ENCODE data around the gene CEP350.

The CEP350 gene

DNA sequence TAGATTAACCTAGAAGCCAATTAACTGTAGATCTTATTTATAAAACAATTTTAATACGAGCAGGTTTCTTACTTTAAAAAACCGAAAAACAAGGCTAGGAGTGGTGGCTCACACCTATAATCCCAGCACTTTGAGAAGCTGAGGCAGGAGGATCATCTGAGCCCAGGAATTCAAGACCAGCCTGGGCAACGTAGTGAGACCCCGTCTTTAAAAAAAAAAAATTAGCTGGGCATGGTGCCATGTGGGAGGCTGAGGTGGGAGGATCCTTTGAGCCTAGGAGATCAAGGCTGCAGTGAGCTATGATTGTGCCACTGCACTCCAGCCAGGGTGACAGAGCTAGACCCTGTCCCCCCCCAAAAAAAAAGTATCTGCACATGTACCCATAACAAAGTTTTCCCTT, 110.8 kb downstream of the CEP350 start:
- no peak for DNase-seq

DNA sequence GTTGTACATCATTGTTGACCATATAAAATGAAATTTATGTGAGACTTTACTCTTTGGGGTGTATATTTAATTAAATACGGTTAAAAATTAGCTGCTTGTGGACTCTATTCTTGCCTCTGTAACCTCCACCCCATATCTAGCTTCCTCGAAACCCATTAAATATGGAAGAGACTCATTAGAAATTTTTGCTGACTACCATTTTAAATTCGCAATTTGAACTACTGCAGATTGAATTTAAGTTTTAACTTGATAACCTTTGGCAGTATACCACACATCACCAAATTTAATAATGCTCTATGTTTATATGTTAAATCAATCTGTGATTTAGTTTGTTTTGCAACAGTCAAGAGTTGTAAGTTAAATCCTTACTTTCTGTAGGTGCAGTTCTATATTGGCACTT, 111.5 kb downstream of the CEP350 start:
- no peak for DNase-seq

DNA sequence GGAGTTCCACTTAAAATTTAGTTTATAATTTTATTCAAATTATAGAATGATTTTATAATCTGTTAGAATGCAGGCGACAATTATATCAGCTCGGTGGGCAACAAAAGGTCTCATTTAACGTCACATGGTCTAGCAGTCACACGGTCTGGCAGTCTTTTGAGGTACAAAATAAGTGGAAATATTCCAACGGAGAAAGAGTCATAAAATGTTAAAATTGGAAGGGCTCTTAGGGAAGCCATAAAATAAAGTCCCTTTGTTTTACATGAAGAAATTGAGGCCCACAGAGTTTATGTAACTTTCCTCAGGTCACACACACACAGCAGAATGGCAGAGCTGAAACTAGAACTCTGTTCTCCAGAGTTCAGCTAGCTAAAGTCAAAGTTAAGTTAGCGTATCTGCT, 115.7 kb downstream of the CEP350 start:
- no peak for DNase-seq

DNA sequence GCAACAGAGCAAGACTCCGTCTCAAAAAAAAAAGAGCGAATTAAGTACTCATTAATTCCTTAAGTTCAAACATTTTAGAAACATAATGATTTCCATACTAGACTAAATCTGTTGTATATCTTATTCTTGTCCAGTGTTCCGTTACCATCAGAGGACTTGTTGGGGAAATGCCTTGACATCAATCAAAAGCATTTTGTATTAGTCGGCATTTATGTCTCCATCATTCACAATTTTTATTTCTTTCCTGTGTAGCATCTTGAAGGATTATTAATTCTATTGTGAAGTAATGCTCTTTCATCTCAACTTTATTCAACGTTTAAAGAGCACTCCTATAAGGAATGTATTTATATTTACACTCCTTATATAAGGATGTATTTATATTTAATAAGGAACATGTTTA, 117.1 kb downstream of the CEP350 start:
- no peak for DNase-seq

DNA sequence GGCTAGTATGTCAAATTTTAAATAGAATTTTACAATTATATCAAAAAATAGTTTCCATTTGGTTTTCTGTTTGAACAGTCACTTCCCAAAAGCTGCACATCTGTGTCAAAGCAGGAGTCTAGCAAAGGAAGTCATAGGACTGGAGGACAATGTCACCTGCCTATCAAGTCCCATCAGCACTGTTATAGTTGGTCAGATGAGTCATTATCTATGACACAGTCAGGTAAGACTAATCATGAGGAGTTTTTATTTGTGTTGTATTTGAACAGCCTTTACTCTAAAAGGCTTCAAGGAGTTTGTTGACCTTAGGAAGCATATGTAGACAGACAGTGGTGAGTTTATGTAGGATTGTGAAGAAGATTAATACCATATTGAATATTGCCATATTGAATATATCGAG, 125.8 kb downstream of the CEP350 start:
- no peak for DNase-seq

DNA sequence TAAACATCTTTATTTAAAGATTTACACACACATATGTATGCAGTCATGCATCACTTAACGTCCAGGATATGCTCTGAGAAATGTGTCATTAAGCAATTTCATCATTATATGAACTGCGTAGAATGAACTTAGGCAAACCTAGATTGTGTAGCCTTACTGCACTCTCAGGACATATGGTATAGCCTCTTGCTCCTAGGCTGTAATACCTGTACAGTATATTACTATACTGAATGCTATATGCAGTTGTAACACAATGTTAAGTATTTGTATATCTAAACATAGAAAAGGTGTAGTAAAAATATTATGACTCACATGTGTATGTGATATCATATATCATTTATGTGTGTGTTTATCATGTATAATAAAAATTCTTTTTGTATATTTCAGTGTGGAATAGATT, 126.9 kb downstream of the CEP350 start:
- no peak for DNase-seq

DNA sequence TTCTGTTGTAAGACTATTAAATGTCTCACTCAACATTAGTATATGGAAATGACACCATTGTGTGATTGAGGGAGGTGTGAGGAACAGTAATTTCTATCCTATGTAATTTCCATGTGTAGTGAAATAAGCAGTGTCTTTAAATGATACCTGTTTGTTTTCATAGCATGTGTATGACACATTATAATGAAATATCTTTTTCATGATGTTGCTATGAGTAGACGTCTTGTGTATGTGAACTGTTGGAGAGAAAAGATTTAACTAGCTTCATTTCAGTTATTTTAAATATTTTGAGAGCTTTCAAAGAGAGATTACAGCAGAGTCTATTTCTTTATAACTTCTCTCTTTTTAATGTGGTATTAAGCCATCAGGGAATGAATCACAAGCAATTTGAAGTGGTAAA, 128.6 kb downstream of the CEP350 start:
- DNase-seq: no peak

DNA sequence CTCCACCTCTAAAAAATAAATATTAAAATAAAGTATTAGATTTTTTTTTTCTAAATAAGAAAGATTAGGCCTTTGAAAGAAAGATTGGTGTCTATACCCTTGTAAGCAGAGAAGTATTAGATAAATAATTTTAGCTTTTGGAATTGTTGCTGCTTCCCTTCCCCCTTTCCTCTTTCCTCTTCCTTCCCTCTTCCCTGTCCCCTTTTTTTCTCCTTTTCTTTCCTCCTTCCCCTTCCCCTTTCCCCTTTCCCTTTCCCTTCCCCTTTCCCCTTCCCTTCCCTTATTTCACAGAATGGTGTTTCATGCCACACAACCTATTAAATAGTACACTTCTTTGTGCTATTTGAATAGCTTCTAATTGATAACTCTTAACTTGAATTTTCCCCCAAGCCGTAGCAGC, 130.3 kb downstream of the CEP350 start:
- no peak for DNase-seq

DNA sequence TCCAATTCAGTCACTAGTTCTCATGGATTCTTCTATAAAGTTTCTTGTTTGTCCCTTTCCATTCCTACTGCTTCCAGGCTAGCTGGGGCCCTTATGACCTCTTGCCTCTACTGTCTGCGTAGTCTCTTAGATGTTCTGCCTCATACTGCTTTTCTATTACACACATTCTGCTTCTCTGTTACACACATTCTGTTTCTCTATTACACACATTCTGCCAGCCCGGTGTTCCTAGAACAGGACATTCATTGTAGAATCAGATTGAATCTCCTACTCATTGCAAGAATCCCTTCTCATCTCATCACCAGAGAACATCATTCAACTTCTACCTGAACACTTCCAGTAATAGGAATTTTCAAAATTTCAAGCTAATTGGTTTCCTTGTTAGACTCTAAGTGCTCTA, 130.7 kb downstream of the CEP350 start:
- no peak for DNase-seq

DNA sequence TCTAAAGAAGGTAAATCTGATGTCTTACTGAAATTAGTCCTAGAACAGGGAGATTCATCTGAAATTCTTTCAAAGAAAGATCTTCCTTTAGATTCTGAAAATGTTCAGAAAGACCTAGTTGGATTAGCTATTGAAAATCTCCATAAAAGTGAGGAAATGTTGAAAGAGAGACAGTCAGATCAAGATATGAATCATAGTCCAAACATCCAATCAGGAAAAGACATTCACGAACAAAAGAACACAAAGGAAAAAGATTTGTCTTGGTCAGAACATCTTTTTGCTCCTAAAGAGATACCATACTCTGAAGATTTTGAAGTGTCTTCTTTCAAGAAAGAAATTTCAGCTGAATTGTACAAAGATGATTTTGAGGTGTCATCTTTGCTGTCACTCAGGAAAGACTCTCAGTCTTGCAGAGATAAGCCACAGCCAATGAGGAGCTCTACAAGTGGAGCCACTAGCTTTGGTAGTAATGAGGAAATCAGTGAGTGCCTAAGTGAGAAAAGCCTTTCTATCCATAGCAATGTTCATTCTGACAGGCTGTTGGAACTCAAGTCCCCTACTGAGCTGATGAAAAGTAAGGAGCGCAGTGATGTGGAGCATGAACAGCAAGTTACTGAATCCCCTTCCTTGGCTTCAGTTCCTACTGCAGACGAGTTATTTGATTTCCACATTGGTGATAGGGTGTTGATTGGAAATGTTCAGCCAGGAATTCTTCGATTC, 138.5 kb downstream of the CEP350 start:
- no peak for DNase-seq

DNA sequence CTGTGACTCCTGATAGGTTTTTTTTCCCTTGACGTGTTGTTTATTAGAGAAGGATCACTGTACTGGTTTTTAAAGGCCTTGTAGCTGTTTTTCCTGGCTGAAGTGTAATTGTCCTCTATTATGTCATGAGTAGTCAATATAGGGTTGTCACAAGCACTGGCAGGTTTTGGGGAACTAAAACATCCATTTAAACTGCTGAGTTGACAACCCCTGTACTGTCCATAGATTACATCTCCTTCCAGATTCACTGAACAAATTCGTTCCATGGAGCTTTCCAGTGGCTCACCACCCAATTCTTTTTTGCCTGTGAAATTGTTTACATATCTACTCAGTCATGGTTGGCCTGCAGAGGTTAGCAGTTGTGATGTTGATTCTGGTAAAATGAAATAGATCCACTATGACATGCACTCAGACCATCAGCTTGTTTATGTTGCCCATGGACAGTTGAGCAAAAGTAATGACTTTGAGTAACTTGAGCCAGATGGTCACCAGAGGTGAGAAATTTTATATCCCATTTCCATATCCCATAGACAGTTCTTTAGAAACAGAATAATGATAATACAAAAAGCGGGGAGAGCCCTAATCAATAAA, 140.2 kb downstream of the CEP350 start:
- no peak for DNase-seq

DNA sequence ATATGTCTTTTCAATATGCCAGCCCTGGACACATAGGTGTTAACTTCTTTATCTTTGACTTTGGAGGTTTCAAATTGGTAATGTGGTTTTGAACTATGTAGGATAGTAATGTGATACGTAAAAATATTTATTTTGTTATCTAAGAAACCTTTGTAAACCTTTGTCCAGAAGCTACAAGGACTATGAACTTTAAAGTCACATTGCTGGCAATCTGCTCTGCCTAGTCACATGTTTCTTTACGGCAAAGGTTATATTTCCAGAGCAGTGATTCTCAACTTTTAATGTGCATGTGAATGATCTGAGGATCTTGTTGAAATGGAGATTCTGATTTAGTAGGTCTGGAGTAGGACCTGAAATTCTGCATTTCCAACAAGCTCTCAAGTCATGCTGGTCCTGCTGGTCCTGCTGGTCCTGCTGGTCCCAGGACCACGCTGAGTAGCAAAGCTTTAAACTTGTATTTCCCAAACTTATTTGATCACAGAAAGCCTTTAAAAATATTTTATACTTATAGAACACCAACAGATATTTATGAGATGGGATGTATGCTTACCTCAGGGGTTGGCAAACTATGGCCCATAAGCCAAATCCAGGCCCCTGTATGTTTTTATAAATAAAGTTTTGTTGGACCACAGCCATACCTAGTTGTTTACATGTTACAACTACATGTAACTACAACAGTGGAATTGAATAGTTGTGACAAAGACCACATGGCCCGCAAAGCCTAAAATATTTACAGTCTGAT, 142.1 kb downstream of the CEP350 start:
- DNase-seq: no peak

DNA sequence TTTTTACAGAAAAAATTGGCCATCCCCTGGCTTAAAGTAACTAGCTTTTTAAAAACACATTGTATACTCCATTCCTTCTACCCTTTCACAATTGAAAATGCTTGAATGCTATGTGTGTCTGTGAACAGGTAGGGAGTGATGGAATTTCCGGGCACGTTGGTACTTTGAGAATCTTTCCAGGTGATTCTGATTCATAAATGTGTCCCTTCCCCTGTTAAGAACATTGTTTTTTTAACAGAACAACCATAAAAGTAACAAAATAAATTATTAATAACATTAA, 142.7 kb downstream of the CEP350 start:
- DNase-seq: no peak

DNA sequence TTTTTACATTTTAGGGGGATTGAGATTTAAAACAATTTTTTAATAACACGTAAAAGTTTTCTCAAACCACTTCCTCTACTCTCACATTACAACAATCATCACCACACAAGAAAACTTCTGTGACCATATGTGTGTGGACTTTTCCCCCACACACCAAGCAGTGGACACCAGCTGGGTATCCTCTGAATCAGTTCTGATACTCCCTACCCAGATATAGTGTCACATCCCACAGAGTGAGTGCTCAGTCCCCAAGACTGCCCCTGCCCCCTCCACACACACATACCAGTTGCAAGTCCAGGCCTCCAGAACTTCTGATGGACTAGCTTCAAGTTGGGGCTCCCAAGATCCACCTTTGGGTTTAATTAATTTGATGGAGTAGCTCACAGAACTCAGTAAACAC, 146.8 kb downstream of the CEP350 start:
- no peak for DNase-seq

DNA sequence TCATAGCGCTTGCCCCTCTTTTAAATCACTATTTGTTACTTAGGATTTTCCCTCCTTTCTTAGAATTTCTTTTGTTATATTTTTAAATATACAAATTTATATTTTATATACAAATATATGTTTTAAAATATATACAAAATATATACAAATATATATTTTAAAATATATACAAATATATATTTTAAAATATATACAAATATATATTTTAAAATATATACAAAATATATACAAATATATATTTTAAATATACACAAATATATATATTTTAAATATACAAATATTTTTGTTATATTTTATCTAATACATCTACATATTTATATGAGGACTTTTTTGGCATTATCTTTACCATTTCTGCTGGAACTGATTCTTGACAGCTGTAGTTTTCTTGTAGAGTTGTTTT, 149.2 kb downstream of the CEP350 start:
- no peak for DNase-seq

DNA sequence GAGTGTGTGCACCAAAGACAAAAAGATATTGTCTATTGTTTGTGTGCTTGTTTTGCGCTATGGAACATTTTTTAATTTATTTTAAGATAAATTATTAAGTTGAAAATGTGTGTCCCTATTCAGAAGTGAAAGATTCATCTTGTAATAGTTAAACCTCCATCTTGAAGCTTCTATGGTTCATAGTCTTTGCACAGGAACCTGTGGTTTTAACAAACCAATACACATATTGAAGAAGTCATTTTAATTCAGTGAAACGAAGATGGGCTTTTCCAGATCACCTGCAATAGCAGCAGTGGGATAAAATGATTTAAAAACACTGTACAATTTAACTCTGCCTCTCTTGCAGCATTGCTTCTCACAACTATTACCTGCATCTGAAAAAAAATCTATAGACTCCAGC, 157.5 kb downstream of the CEP350 start:
- no peak for DNase-seq

DNA sequence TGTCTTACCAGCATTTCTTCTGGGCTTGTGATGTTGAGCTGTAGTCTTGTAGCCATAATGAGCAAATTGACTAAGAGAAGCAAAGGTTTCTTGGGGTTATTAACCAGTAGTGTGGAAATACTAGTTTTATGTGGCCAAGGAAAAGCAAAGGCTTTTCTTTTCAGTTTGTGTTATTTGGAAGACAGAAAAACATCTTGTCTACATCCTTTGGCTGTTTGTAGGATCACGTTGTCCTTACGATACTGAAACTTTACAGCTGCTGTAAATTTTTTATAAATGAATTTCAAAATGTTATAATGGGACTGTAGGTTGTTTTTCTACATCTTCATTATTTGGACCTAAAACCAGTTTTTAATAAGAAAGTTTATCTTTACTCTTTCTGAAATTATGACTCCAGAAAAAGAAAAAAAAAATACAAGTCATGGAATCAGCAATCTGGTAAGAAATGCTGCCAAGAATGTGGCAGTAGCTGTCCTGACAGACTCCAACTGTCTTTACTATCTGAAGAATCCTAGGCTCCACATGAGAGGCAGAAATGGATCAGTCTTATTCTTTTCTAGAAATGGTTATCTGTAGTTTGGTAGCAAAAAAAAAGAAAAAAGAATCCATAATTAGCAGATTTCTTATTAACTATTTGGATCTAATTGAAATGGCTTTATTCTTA, 158.5 kb downstream of the CEP350 start:
- DNase-seq: no peak

DNA sequence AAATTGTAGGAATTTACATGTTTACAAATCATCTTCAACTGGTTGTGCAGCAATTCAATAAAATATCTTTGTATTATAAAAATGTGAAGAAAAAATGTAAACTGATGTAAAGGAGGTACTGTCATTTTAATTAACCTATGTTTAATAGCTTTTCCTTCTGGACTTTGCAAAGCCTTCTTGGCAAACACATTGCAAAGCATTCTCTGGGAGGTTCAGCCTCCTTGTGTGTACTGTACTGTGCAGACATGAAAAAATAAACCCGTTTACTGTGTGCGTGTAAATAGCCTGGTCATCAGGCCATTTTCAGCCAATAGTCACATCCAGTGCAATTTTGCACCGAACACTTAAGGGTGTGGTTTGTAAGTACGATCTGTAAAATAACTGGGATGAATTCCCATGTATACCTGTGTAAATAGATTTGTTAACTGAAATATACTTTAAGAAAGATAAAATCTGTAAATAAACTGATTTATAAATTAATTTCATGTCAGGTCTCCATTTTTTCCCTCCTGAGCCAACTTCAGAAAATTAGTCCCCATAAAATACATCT, 159.9 kb downstream of the CEP350 start:
- DNase-seq: no peak

DNA sequence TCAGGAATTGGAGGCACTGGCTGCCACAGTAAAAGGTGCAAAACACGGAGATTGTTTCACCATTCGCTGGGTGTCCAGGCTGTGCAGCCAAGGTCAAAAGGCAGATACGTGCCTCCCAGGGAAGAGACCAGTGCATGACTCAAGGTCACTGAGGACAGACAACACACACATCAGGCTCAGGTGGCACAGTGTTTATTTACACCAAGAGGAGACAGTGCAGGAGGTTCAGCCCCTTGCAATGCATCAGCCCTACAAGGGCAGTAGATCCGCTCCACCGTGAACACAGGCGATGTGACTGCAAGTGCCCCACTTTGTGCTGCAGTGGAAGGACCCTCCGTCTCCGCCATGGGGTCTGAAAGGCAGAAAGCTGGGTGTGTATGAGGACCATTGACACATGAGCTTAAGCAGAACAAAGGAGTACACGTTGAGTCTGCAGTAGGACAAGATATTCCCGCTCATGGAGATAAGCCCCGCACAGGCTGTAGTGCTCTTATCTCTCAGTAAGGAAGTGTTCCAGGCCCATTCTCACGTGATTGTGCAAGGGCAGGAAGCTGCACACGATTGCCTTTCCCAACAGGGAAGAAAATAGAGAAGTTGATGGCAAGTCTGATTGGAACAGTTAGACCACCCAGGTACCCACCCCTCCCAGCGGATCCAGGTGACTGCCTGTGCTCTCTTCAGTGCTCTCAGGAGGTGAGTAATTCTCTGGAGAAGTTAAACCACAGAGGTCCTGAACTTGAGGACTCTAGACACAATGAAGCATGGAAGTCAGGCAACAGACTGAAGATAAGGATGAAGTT, 162.6 kb downstream of the CEP350 start:
- no peak for DNase-seq

DNA sequence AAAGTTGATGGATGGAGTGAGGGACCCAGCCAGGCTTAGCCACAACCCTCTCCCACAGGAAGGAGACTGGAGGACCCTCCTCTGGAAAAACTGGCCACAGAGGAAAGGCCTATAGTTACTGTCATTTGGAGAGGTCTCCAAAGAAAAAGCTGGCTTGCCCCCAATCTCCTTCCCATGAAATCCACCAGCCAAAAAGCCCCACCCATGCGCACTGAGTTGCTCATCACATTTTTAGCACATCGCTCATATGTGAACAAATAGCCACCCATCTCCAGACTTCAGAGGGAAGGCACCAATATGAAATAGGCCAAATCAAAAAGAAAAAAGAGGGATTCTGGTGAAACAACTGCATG, 163.1 kb downstream of the CEP350 start:
- no peak for DNase-seq

DNA sequence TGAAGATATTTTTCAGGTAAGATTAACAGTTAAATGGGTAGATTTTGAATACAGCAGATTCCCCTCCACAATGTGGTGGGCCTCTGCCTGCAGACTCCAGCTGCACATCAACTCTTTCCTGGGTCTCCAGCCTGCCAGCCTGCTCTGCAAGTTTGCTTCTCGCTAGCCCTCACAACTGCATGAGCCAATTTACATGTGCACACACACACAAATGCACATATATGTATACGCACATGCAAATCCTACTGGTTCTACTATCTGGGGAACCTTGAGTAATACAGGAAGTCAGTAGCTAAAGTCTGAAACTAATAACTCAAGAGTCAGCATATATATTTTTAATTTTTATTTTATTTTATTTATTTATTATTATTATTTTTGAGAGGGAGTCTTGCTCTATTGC, 165.2 kb downstream of the CEP350 start:
- DNase-seq: no peak

DNA sequence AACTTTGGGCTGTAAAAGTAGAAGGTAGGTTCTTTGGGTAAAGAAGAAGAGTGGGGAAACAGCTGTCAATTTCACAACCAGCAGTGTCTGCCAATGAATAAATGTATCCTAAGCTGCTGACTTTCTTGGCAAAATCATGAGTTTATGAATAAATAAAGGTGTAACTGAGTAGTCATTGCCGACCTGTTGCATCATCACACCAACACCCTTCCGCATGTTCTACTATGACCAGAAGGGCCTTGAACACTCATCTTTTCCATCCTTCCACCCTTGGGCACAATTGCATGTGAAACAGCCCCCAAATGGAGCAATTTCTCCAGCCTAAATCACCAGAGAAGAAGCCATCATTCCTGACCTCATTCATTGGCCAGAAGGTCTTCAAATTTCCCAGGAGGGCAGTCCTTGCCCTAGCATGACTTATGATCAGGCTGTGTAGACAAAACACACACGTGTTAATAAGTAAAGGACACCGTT, 168.9 kb downstream of the CEP350 start:
- no peak for DNase-seq

DNA sequence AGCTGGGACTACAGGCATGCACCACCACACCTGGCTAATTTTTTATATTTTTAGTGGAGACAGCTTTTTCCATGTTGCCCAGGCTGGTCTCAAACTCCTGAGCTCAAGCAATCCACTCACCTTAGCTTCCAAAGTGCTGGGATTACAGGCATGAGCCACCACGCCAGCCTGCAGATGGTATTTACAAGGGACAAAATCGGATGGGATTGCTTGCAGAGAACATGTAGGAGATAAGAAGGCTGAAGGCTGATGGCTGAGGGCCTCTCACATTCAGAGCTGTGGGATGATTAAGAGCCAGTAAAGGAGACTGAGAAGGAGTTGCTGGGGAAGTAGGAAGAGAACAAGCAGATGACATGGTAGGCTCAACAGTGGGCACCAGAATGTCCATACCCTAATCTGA, 176.0 kb downstream of the CEP350 start:
- no peak for DNase-seq
